Upper lobe of left lung (tissue), 4 donors: ENCODE results near the gene ESPNL.

Experiments used
- POLR2A ChIP-seq, 4 donors: fragments of 450-650 bp; IDR thresholded peaks; one replicate each; pipeline ENCODE4 v1.5.1; 2016 to 2017; ENCODE audit warnings: antibody characterized with exemption in 4 of 4, mild to moderate bottlenecking in 2 of 4
- POLR2AphosphoS5 ChIP-seq, 2 donors: sonication (generic); formaldehyde crosslinking; IDR thresholded peaks; one replicate each; pipeline ENCODE4 v1.5.1; 2017; ENCODE audit warnings: antibody characterized with exemption in 2 of 2
- TF ChIP-seq, protein P1 (sequence below), 6 experiments: fragments of 450-650 bp in 4 of 6; fragments of 200-600 bp in 2 of 6; sonication (generic) in 2 of 6; IDR thresholded peaks; one replicate each; pipeline ENCODE4 v1.5.1; 2016 to 2019; ENCODE audit warnings: antibody characterized with exemption in 6 of 6

DNA sequence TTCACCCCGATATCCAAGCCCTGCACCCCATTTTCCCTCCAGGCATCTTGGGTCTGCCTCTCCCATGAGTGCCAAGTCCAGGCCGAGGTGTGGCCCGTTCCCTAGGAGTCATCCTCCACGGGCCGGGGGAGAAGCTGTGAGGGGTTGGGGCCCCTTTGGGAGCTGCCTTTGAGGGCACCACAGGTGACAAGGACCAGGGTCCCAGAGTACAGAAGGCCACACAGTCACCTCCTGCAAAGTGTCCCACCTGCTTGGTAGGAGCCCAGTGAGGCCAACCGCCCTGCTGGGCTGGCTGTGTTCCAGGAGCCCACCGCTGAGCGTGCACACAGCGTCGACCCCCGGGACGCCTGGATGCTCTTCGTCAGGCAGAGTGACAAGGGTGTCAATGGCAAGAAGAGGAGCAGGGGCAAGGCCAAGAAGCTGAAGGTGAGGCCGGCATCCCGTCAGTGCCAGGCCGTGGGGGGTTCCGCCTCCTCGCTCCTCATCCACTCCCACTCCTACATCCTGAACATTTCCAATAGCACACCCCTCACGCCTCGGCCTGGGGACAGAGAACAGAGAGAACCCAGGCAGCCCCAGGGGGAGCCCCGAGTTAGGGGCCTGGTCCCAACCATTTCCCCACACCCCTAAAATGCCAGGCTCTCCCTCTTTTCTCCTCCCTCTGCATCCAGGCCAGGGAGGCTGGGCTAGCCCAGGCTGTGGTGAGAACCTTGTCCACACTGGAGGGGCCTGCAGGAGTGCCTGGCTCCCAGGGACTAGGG is 61.3 kb downstream of the ESPNL start:
- TF ChIP-seq POLR2AphosphoS5 (IDR thresholded peaks at IDR 0.05) (no peak), POLR2A (IDR thresholded peaks at IDR 0.05) (no peak)
- TF ChIP-seq, protein P1, sequence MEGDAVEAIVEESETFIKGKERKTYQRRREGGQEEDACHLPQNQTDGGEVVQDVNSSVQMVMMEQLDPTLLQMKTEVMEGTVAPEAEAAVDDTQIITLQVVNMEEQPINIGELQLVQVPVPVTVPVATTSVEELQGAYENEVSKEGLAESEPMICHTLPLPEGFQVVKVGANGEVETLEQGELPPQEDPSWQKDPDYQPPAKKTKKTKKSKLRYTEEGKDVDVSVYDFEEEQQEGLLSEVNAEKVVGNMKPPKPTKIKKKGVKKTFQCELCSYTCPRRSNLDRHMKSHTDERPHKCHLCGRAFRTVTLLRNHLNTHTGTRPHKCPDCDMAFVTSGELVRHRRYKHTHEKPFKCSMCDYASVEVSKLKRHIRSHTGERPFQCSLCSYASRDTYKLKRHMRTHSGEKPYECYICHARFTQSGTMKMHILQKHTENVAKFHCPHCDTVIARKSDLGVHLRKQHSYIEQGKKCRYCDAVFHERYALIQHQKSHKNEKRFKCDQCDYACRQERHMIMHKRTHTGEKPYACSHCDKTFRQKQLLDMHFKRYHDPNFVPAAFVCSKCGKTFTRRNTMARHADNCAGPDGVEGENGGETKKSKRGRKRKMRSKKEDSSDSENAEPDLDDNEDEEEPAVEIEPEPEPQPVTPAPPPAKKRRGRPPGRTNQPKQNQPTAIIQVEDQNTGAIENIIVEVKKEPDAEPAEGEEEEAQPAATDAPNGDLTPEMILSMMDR (IDR thresholded peaks at IDR 0.05) = no peak
